ENCODE measurements around the gene RBM33. TPM values are rescaled to one million over a fixed set of nuclear protein-coding genes. Genes with fewer than 3 reads are reported as not detected.

Gene RBM33
- total RNA-seq, 1 donor from 2014 or later, result 79.4 TPM

DNA sequence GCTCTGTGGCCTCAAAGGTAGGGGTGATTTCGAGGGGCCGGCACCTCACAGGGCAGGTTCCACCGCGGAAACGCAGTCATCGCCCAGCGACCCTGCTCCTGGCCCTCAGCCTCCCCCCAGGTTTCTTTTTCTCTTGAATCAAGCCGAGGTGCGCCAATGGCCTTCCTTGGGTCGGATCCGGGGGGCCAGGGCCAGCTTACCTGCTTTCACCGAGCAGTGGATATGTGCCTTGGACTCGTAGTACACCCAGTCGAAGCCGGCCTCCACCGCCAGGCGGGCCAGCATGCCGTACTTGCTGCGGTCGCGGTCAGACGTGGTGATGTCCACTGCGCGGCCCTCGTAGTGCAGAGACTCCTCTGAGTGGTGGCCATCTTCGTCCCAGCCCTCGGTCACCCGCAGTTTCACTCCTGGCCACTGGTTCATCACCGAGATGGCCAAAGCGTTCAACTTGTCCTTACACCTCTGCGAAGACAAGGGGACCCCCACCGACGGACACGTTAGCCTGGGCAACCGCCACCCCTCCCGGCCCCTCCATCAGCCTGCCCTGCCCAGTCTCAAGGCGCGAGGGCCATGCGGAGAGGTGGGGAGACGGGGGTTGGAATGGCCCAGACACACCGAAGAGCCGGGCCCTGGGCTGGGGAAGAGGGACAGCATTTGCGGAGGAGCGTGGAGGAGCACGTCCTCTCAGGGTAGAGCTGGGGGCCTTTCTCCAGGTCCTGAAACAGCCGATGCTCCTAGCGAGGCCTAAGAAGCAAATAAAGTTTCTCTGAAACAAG lies 161.8 kb downstream of the RBM33 start:
- H3K9me3 Mint-ChIP-seq (ENCODE audit: low read depth), result no peaks in the 10 kb centered on the region
- peaks cover 28% of the 10 kb centered on the region for H3K4me1 Mint-ChIP-seq (ENCODE audit: low read depth)
- H3K4me3 Mint-ChIP-seq (ENCODE audit: low read depth), result peak overlapping the region; percentile 68
- TF ChIP-seq, protein P1, sequence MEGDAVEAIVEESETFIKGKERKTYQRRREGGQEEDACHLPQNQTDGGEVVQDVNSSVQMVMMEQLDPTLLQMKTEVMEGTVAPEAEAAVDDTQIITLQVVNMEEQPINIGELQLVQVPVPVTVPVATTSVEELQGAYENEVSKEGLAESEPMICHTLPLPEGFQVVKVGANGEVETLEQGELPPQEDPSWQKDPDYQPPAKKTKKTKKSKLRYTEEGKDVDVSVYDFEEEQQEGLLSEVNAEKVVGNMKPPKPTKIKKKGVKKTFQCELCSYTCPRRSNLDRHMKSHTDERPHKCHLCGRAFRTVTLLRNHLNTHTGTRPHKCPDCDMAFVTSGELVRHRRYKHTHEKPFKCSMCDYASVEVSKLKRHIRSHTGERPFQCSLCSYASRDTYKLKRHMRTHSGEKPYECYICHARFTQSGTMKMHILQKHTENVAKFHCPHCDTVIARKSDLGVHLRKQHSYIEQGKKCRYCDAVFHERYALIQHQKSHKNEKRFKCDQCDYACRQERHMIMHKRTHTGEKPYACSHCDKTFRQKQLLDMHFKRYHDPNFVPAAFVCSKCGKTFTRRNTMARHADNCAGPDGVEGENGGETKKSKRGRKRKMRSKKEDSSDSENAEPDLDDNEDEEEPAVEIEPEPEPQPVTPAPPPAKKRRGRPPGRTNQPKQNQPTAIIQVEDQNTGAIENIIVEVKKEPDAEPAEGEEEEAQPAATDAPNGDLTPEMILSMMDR (IDR thresholded peaks at IDR 0.05; ENCODE audit: unreplicated experiment), result no peak
- DNase-seq (ENCODE audit: low spot score, unreplicated experiment), result no peak
- peaks cover 5% of the 10 kb centered on the region for H3K36me3 Mint-ChIP-seq (ENCODE audit: insufficient read depth)
- peaks cover 20% of the 10 kb centered on the region for H3K27me3 Mint-ChIP-seq
- H3K27ac Mint-ChIP-seq, result peak overlapping the region; percentile 13

DNA sequence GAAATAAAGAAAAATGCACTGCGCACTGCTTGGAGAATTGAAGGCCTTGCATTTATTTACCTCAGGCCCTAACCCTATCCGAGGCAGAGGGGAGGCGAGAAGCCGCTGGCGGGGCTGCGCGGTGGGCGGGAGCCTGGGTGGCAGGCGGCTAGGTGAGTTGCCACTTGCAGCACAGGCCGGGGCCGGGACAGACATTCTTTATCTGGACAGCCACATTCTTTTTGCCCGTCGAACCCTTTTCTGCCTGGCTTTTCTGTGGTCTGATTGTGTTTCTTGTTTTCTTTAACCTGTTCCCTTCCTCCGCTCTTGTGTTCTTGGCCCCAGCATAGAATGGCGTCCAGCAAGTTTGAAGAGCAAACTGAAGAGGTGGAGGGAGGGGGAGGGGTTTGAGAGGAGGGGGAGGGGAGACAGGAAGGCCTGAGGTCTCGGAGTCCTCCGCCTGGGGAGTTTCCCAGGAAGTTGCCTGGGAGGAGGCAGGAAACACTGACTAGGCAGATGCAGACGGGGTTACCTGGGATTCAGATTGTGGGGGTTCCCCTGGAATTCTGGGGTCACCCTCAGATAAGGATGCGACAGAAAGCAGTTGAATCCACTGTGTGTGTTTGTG lies 162.7 kb downstream of the RBM33 start:
- H3K36me3 Mint-ChIP-seq (ENCODE audit: insufficient read depth), result peaks cover 4% of the 10 kb centered on the region
- TF ChIP-seq, protein P1 (IDR thresholded peaks at IDR 0.05; ENCODE audit: unreplicated experiment), result no peak
- H3K27me3 Mint-ChIP-seq, result peaks cover 25% of the 10 kb centered on the region
- no peak for DNase-seq (ENCODE audit: low spot score, unreplicated experiment)
- H3K9me3 Mint-ChIP-seq (ENCODE audit: low read depth), result no peaks in the 10 kb centered on the region
- peaks cover 36% of the 10 kb centered on the region for H3K4me1 Mint-ChIP-seq (ENCODE audit: low read depth)
- H3K27ac Mint-ChIP-seq, result peak overlapping the region; percentile 95
- H3K4me3 Mint-ChIP-seq (ENCODE audit: low read depth), result peak overlapping the region; percentile 68

DNA sequence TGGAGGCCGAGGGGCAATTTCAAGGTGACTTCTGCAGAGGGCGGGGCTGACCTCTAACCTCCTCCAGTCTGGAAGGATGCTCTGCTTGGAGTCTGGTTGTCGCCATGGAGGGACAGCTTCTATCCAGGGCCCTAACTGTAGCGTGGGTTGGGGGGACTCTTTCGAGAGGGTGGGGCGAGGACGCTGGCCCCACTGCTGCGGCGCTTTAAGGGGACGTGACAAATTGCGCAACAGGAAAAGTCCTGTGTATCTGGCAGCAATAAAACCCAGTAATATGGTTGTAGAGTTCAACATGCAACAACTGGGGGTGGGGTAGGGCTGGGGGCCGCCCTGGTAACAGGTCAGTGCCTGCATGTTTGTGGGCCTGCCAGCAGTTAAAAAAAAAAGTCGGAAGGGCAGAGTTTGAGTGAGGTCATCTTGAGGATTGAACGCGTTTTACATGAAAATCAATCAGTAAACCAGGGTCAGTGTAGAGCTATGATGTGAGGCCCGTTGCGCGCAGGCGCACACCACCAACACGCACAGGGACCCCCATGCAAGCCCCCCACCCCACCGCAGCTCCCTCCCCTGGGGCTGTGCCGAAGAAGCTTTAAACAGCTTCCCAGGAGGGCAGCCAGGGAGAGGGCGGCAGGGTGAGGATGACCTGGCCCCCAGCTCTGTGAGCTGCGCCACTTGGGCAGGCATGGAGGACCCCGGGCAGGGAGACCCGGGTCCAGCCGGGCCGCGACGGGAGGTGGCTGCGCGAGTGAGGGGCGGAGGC lies 163.5 kb downstream of the RBM33 start:
- TF ChIP-seq, protein P1 (IDR thresholded peaks at IDR 0.05; ENCODE audit: unreplicated experiment), result no peak
- Mint-ChIP-seq H3K4me1 (ENCODE audit: low read depth) (peaks cover 43% of the 10 kb centered on the region), H3K27me3 (peaks cover 30% of the 10 kb centered on the region), H3K4me3 (ENCODE audit: low read depth) (peak overlapping the region; percentile 68), H3K9me3 (ENCODE audit: low read depth) (no peaks in the 10 kb centered on the region), H3K27ac (peak overlapping the region; percentile 93), H3K36me3 (ENCODE audit: insufficient read depth) (peaks cover 1% of the 10 kb centered on the region)
- no peak for DNase-seq (ENCODE audit: low spot score, unreplicated experiment)

DNA sequence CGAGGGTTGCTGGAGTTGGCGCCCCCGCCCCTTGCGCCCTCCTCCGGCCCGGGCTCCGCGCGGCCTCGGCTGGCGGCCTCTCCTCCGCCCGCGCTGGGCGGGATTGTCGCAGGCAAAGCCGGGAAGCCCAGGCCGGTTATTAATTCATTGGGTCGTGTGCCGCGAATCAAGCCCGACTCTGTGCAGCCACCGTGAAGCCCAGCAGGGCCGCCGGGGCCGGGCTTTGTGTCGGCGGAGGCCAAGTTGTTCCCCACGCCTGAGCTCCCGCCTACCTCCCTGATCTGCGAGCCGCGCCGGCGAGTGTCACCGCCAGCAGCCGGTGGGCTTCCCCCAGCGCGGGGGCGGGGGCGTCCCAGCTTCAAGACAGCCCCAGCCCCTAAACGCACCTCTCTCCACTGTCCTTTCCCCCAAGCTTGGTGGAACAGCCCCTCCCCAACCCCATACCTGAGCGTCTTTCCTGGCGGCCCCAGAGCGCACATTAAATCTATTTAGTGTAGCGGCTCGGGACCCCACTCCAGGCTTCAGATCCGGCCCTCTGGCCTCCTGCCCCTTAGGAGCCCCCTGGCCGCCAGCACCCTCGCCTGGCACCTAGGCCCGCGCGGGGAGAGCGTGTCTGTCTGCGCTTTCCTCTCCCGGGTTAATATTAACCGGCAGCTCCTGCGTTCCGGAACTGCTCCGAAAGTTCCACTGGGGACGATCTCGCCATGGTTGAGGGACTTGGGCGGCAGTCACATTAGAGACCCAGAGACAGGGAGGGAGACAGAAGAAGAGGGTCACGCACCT lies 164.3 kb downstream of the RBM33 start:
- H3K36me3 Mint-ChIP-seq (ENCODE audit: insufficient read depth), result no peaks in the 10 kb centered on the region
- H3K9me3 Mint-ChIP-seq (ENCODE audit: low read depth), result no peaks in the 10 kb centered on the region
- H3K4me1 Mint-ChIP-seq (ENCODE audit: low read depth), result peaks cover 47% of the 10 kb centered on the region
- peaks cover 30% of the 10 kb centered on the region for H3K27me3 Mint-ChIP-seq
- TF ChIP-seq, protein P1 (IDR thresholded peaks at IDR 0.05; ENCODE audit: unreplicated experiment), result no peak
- peak overlapping the region; percentile 78 for H3K4me3 Mint-ChIP-seq (ENCODE audit: low read depth)
- peak overlapping the region; percentile 94 for H3K27ac Mint-ChIP-seq
- DNase-seq (ENCODE audit: low spot score, unreplicated experiment), result no peak
